Tibial nerve (tissue), 4 donors: ENCODE results near the gene ABO.
"Not testable (repeated sequence)": the region's sequence is repeated elsewhere in the genome, so short reads cannot be mapped to it uniquely, and the experiment has no call there.

Source experiments
- EP300 ChIP-seq, 2 donors: sonication (generic); formaldehyde crosslinking; IDR thresholded peaks; one replicate each; pipeline ENCODE4 v1.6.1; 2017; ENCODE audit warnings: antibody characterized with exemption in 2 of 2, mild to moderate bottlenecking in 1 of 2
- POLR2A ChIP-seq, 2 donors: fragments of 450-650 bp; IDR thresholded peaks; one replicate each; pipeline ENCODE4 v1.6.1; 2017; ENCODE audit warnings: antibody characterized with exemption in 2 of 2, mild to moderate bottlenecking in 2 of 2, moderate library complexity in 2 of 2
- TF ChIP-seq, protein P1 (sequence below), 5 experiments: fragments of 200-600 bp in 3 of 5; fragments of 450-650 bp in 2 of 5; sonication (generic) in 3 of 5; IDR thresholded peaks; one replicate each; pipeline ENCODE4 v1.5.1; 2016 to 2019; ENCODE audit warnings: antibody characterized with exemption in 5 of 5, mild to moderate bottlenecking in 3 of 5, moderate library complexity in 2 of 5

GRCh38 chr9:133228474-133229193 lies 46.4 kb downstream of the ABO start:
- TF ChIP-seq, protein P1, sequence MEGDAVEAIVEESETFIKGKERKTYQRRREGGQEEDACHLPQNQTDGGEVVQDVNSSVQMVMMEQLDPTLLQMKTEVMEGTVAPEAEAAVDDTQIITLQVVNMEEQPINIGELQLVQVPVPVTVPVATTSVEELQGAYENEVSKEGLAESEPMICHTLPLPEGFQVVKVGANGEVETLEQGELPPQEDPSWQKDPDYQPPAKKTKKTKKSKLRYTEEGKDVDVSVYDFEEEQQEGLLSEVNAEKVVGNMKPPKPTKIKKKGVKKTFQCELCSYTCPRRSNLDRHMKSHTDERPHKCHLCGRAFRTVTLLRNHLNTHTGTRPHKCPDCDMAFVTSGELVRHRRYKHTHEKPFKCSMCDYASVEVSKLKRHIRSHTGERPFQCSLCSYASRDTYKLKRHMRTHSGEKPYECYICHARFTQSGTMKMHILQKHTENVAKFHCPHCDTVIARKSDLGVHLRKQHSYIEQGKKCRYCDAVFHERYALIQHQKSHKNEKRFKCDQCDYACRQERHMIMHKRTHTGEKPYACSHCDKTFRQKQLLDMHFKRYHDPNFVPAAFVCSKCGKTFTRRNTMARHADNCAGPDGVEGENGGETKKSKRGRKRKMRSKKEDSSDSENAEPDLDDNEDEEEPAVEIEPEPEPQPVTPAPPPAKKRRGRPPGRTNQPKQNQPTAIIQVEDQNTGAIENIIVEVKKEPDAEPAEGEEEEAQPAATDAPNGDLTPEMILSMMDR (IDR thresholded peaks at IDR 0.05), result not testable (repeated sequence)
- TF ChIP-seq POLR2A, EP300 (IDR thresholded peaks at IDR 0.05): not testable (repeated sequence)
